Keratinocyte (primary cell): ENCODE data around the gene DTL. TPM values are rescaled to one million over a fixed set of nuclear protein-coding genes. Genes with fewer than 3 reads are reported as not detected.

Experiments used
- DNase-seq: peaks from one replicate; pipeline ENCODE4 v3.0.0-alpha.2; 2011; ENCODE audit warnings: low read depth, missing footprints, low spot score
- FAIRE-seq: peaks from 2 replicates; lab custom pipeline; 2011; peaks lifted over from hg19 to GRCh38; lab: Jason Lieb, UNC
- H2AFZ ChIP-seq: 2 replicates; pipeline ENCODE4 v1.6.0; 2012; ENCODE audit warnings: low read length, control low read depth, inconsistent platforms; ENCODE audit not compliant: control insufficient read depth
- H3K27ac ChIP-seq: 2 replicates; pipeline ENCODE4 v1.5.1; 2011; ENCODE audit warnings: low read length; ENCODE audit not compliant: control insufficient read depth, insufficient read depth
- H3K27me3 ChIP-seq: 3 replicates; pipeline ENCODE4 v1.6.0; 2011; ENCODE audit warnings: low read length; ENCODE audit not compliant: control insufficient read depth, insufficient read depth; ENCODE audit errors: extremely low read depth
- H3K36me3 ChIP-seq, 2 experiments: 2 replicates in 1 of 2; 3 replicates in 1 of 2; pipeline ENCODE4 v1.5.1; 2011; ENCODE audit warnings: low read length in 2 of 2, mild to moderate bottlenecking in 1 of 2; ENCODE audit not compliant: control insufficient read depth in 2 of 2, insufficient read depth in 2 of 2; ENCODE audit errors: extremely low read depth in 1 of 2
- H3K4me1 ChIP-seq: 3 replicates; pipeline ENCODE4 v1.5.1; 2011; ENCODE audit warnings: low read length; ENCODE audit not compliant: control insufficient read depth, insufficient read depth; ENCODE audit errors: extremely low read depth
- H3K4me2 ChIP-seq: 3 replicates; pipeline ENCODE4 v1.6.0; 2011; ENCODE audit warnings: low read depth, low read length; ENCODE audit not compliant: control insufficient read depth, insufficient read depth; ENCODE audit errors: extremely low read depth
- H3K4me3 ChIP-seq, 3 experiments: fragments of 200-600 bp in 1 of 3; sonication (generic) in 1 of 3; 2 replicates in 2 of 3; 3 replicates in 1 of 3; pipeline ENCODE4 v1.5.1; 2011 to 2016; ENCODE audit warnings: low read length in 3 of 3, mild to moderate bottlenecking in 3 of 3, control low read depth in 2 of 3, inconsistent platforms in 1 of 3, low read depth in 1 of 3, mixed read lengths in 1 of 3, mixed run types in 1 of 3, moderate library complexity in 1 of 3; ENCODE audit not compliant: control insufficient read depth in 2 of 3, insufficient read depth in 2 of 3; ENCODE audit errors: extremely low read depth in 1 of 3
- H3K79me2 ChIP-seq: 2 replicates; pipeline ENCODE4 v1.6.0; 2012; ENCODE audit warnings: low read length; ENCODE audit not compliant: control insufficient read depth, insufficient read depth
- H3K9ac ChIP-seq: 3 replicates; pipeline ENCODE4 v1.6.0; 2011; ENCODE audit warnings: low read length; ENCODE audit not compliant: control insufficient read depth, insufficient read depth; ENCODE audit errors: extremely low read depth
- H3K9me1 ChIP-seq: 3 replicates; pipeline ENCODE4 v1.6.0; 2011; ENCODE audit warnings: low read length; ENCODE audit not compliant: control insufficient read depth, insufficient read depth; ENCODE audit errors: extremely low read depth
- H3K9me3 ChIP-seq: 2 replicates; pipeline ENCODE4 v1.5.1; 2012; ENCODE audit warnings: low read depth, low read length; ENCODE audit not compliant: control insufficient read depth
- H4K20me1 ChIP-seq: 3 replicates; pipeline ENCODE4 v1.6.0; 2011; ENCODE audit warnings: low read length; ENCODE audit not compliant: control insufficient read depth, insufficient read depth; ENCODE audit errors: extremely low read depth
- EZH2 ChIP-seq: IDR thresholded peaks from one replicate; pipeline ENCODE4 v1.6.1; 2012; ENCODE audit warnings: inconsistent platforms, mild to moderate bottlenecking, low read length, moderate library complexity
- dilution Hi-C: fragments of 300-500 bp; cut with MboI; formaldehyde crosslinking; loops from one replicate; pipeline ENCODE4 v1.7.0; 2020; ENCODE audit warnings: low sequenced_read_pairs; ENCODE audit not compliant: extremely low pct_ligation_motif_present
- polyA plus RNA-seq, 5 experiments: library from polyadenylated mRNA; depleted of rRNA in 3 of 5; stranded (reverse) in 3 of 5; stranded (forward) in 1 of 5; unstranded in 1 of 5; fragments of >200 nt; gene quantifications; 1 replicate in 1 of 5; 2 replicates in 3 of 5; 3 replicates in 1 of 5; pipeline versions ENCODE4 v1.2.1 to v1.2.3, GENCODE V29; 2011 to 2012; ENCODE audit warnings: missing spikeins in 2 of 5, low read depth in 1 of 5, low replicate concordance in 1 of 5
- TF ChIP-seq, protein P1 (sequence below), 3 experiments: IDR thresholded peaks in 1 of 3; conservative IDR thresholded peaks in 1 of 3; optimal IDR thresholded peaks in 1 of 3; 2 replicates in 2 of 3; 3 replicates in 1 of 3; pipeline versions ENCODE3 to v1.5.1; 2011; ENCODE audit warnings: low read length in 3 of 3, mild to moderate bottlenecking in 3 of 3, moderate library complexity in 2 of 3, control low read depth in 1 of 3, inconsistent platforms in 1 of 3; ENCODE audit not compliant: insufficient read depth in 2 of 3; ENCODE audit errors: extremely low read depth in 1 of 3

DTL gene
- polyA plus RNA-seq, 1 donor (not counting 4 experiments of a cell fraction or from before 2014, with no cell fraction given): 9.3 TPM

DNA sequence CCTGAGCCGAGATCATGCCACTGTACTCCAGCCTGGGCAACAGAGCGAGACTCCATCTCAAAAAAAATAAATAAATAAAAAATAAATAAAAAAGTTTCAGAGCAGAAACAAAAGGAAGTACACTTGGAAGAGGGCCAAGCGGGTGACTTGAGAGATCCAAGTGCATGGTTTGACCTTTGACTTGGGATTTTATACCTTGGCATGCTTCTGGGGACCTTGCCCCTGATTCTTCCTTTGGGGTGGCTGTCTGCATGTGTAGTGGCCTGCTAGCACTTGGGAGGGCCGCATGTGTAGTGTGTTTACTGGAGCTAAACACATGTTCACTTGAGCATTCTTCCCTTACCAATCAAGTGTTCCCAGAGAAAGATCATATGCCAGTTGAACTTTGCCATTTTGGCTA is 114.0 kb downstream of the DTL start:
- Histone ChIP-seq H3K27ac (no peak overlapping the region), H3K9me1 (no peaks in the 10 kb centered on the region), H2AFZ (no peak overlapping the region), H3K4me2 (no peak overlapping the region), H4K20me1 (no peaks in the 10 kb centered on the region), H3K9me3 (no peaks in the 10 kb centered on the region), H3K36me3 (no peaks in the 10 kb centered on the region), H3K4me3 (no peak overlapping the region), H3K4me1 (no peaks in the 10 kb centered on the region), H3K27me3 (no peaks in the 10 kb centered on the region), H3K9ac (no peak overlapping the region), H3K79me2 (no peaks in the 10 kb centered on the region)
- TF ChIP-seq EZH2: no peak
- TF ChIP-seq, protein P1, sequence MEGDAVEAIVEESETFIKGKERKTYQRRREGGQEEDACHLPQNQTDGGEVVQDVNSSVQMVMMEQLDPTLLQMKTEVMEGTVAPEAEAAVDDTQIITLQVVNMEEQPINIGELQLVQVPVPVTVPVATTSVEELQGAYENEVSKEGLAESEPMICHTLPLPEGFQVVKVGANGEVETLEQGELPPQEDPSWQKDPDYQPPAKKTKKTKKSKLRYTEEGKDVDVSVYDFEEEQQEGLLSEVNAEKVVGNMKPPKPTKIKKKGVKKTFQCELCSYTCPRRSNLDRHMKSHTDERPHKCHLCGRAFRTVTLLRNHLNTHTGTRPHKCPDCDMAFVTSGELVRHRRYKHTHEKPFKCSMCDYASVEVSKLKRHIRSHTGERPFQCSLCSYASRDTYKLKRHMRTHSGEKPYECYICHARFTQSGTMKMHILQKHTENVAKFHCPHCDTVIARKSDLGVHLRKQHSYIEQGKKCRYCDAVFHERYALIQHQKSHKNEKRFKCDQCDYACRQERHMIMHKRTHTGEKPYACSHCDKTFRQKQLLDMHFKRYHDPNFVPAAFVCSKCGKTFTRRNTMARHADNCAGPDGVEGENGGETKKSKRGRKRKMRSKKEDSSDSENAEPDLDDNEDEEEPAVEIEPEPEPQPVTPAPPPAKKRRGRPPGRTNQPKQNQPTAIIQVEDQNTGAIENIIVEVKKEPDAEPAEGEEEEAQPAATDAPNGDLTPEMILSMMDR (optimal IDR thresholded peaks at IDR 0.05 in 1 of 3, IDR thresholded peaks at IDR 0.05 in 1 of 3, conservative IDR thresholded peaks at IDR 0.05 in 1 of 3; ENCODE audit: extremely low read depth in 1 of 3, insufficient read depth in 2 of 3, low read length in 3 of 3): no peak
- DNase-seq (no peak), FAIRE-seq (no peak)
- dilution Hi-C loops: no loop called here

DNA sequence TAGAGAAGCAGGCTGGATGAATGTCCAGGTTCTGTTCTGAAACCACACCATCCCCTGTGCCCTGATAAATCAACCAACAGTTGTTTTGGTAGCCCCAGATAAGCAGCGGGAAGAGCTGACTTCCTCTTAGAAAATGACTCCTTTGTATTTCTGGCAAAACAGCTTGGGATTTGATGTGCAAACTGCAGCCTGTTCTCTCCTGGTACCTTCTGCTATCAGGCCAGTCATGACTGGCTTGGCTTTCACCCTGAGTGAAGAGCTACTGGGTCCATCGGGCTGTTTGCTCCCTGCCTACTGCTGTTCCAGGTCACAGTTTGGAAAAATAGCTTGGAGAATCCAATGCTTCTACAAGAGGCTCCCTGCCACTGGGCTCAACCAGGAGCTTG is 116.8 kb downstream of the DTL start:
- no peak overlapping the region for H2AFZ ChIP-seq
- H3K9me1 ChIP-seq: no peaks in the 10 kb centered on the region
- H3K27me3 ChIP-seq: no peaks in the 10 kb centered on the region
- dilution Hi-C loops: no loop called here
- no peak for FAIRE-seq
- H3K9me3 ChIP-seq: no peaks in the 10 kb centered on the region
- no peak overlapping the region for H3K27ac ChIP-seq
- DNase-seq: no peak
- peaks cover 5% of the 10 kb centered on the region for H3K4me1 ChIP-seq
- H3K36me3 ChIP-seq: no peaks in the 10 kb centered on the region
- H3K4me3 ChIP-seq: no peak overlapping the region
- no peak overlapping the region for H3K4me2 ChIP-seq
- TF ChIP-seq, protein P1 (optimal IDR thresholded peaks at IDR 0.05 in 1 of 3, IDR thresholded peaks at IDR 0.05 in 1 of 3, conservative IDR thresholded peaks at IDR 0.05 in 1 of 3; ENCODE audit: extremely low read depth in 1 of 3, insufficient read depth in 2 of 3, low read length in 3 of 3): no peak
- no peak for TF ChIP-seq EZH2
- H3K9ac ChIP-seq: no peak overlapping the region
- no peaks in the 10 kb centered on the region for H3K79me2 ChIP-seq
- H4K20me1 ChIP-seq: no peaks in the 10 kb centered on the region
